NCI-H69 (cell line): ENCODE measurements around the gene KCTD10.

Experiments
- DNase-seq: peaks from one replicate; lab custom pipeline; 2025; lab: John Stamatoyannopoulos, UW

The KCTD10 gene

DNA sequence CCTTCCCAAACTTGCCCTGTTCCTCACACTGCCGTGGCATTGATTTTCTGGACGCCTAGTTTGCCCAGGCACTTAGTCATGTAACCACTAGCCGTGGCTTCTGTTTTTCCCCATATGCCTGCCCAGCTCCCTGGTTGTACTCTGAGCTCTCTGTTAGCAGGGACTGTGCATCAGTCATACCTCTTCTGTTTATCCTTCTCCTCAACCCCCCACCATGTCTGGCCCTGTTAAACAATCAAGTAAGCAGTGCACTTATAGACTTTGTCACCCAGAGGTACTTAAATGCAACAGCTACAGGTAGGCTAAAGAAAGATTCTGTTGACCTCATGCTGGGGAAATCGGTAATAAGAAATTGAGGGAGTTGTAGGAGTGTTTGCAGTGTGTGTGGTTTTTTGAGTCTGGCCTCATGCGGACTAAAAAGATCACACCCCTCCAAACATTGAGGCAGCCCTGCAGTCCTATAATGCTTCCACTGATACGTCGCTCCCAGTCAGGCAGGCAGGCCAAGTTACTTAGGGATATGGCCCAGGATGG is 17.3 kb upstream of the KCTD10 start:
- DNase-seq: no peak

GRCh38 chr12:109493938-109494337 is 16.8 kb upstream of the KCTD10 start:
- no peak for DNase-seq

- no peak for DNase-seq
Observed at GRCh38 chr12:109493090-109493489, 16.0 kb upstream of the KCTD10 start.

GRCh38 chr12:109492371-109492770 is 15.3 kb upstream of the KCTD10 start:
- DNase-seq: no peak

- DNase-seq: no peak
Observed at GRCh38 chr12:109491671-109492070, 14.6 kb upstream of the KCTD10 start.

DNA sequence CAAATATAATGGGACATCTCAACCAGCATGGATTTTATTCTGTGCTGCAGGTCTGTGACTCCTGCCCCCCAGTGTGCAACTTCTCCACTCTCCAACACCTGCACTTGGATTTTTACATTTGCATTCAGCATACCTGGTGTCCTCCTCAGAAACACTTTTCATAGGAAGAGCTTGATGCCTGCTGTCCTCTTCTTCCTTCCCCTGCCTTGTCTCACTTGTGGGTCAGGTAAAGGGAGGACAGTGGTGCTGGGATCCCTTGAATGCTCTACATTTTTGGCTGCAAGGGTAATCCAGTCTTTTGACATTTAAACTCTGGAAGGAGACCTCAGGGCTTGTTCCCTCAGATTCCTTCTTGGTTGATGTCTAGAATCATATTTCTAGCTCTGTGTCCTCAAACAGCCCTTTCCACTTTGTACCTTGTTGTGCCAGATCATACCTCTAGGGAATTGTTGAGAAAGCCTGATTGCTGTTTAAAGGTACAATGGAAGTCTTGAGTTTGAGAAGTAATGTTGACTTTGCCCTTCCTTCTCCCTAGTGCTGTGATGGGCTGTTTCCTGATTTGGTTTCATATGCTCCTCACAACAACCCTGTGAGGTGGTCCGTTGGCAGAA is 13.0 kb upstream of the KCTD10 start:
- DNase-seq: no peak

DNA sequence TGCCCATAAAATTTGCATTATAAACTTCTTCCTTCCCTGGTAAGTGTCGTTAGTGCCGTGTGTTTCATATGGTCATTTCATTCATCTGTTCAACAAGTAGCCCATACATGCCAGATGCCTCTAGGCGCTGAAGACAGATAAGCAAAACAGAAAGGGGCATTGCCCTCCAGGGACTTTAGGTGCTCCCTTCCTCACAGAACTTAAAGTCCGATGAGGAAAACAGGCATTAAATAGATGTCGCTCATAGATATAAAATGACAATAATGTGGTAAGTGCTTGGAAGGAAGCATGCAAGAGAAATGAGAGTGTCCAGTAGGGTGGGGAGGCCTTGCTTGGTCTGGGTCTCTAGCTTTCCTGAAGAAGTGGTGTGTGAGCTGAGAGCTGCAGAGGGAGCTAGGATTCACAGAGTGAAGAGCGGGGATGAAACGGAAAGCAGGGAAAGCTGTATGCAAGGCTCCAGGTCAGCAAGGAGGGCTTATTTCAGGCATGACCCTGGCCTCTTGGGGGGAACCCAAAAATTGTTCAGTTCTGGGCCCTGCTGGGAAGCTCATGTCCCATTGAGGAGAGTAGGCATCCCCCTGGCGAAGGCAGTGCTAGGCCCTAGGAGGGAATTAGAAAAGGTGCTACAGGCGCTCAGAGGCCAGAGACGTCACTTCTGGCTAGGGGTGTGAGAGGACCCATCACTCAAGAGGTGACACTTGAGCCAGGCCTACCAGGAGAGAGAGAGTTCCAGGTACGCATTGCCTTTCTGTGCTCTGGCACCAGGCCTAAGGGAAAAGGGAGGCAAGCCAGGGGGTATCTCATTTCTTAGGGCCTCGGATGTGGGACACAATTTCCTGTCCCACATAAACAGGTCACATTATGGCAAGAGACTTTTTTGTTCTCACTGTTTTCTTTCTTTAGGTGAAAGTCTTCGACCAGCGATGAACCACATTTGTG is 12.2 kb upstream of the KCTD10 start:
- DNase-seq: no peak

GRCh38 chr12:109488051-109488665 is 11.1 kb upstream of the KCTD10 start:
- DNase-seq: no peak

- DNase-seq: no peak
Observed at GRCh38 chr12:109487181-109488050, 10.3 kb upstream of the KCTD10 start.

GRCh38 chr12:109485201-109485600 is 8.1 kb upstream of the KCTD10 start:
- no peak for DNase-seq

- no peak for DNase-seq
Observed at GRCh38 chr12:109483346-109483745, 6.2 kb upstream of the KCTD10 start.

DNA sequence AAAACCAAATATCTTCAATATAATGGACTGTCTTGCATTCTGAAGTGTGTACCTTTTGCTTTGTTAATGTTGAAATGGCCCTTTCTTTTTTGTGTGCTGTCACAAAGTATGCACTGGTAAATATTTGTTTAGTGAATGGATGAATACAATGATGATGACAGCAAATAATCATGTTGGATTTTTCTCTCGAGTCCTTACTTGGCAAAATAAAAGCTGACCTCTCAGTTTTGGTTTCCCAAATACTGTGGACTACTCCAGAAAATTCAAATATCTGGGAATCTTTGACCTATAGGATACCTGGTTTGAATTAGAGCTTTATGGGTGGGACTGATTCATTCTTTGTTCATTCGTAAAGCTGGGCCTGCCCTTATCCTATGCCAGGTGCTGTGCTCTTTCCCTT is 5.8 kb upstream of the KCTD10 start:
- peak; percentile 18 for DNase-seq

- DNase-seq: no peak
Observed at GRCh38 chr12:109482491-109482890, 5.4 kb upstream of the KCTD10 start.

DNA sequence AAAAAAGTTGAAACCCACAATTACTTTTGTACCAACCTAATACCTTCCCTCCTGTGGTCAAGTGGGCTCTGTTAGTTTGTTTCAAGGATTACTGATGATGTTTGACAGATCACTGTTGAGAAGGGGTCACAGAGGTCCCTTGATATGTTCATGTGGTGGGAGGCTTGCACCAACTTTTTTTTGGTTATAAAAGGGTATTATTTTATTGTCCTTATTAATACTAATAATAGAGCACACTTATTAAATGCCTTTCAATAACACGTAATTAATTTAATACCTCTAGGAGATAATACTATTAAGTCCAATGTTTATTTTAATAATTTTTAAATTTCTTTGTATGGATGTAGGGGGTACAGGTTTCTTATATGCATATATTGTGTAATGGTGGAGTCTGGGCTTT is 4.8 kb upstream of the KCTD10 start:
- DNase-seq: no peak

- DNase-seq: no peak
Observed at GRCh38 chr12:109480356-109480755, 3.3 kb upstream of the KCTD10 start.

DNA sequence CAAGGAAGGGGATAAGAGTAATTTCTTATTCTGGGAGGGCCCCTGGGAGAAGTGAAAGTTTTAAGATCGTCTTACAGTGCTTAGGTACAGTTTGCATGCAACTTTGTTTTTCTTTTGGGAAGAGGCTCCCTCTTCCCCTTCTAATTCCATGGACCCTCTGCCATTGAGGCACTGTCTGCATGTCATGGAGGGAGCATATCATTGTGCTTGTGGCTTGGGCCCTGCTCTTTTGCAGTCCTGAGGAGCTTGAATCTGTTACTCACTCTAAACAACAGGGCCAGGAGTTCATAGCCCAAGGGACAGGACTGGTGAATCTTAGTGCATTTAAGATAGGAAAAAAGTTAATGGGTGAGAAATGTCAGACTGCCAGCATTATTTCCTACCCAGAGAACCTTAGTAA is 2.7 kb upstream of the KCTD10 start:
- no peak for DNase-seq

DNA sequence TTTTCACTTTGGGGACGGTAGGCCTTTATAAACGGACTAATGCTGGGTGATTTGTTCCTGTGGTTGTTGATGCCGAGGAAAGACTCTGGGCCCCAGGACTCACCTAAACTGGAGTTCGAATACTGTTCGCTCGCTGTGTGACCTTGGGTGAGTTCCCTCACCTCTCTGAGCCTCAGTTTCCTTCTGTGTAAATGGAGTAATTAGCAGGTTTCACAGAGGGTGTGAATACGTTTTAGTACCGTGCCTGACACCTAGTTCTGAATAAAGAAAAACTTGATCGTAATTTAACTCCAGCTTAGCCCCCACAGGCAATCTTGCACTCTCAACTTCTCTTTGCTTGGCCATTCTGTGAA is 839 bp upstream of the KCTD10 start:
- DNase-seq: no peak

DNA sequence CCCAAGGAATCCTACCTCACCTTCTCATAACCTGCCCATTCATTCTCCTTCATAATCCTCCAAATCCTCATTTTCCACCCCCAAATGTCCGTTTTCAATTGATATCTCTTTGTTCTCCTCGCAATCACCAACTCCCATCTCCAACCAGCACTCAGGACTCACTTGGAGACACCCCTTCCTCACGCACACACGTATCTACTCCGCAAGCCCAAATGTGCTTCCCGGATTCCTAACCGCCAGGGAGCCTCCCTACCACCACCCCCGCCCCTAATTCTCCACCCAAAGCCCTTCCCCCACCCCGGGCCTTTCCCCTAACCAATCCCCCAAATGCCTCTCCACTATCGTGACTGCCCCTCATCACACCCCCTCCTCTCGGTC is 304 bp downstream of the KCTD10 start:
- no peak for DNase-seq

DNA sequence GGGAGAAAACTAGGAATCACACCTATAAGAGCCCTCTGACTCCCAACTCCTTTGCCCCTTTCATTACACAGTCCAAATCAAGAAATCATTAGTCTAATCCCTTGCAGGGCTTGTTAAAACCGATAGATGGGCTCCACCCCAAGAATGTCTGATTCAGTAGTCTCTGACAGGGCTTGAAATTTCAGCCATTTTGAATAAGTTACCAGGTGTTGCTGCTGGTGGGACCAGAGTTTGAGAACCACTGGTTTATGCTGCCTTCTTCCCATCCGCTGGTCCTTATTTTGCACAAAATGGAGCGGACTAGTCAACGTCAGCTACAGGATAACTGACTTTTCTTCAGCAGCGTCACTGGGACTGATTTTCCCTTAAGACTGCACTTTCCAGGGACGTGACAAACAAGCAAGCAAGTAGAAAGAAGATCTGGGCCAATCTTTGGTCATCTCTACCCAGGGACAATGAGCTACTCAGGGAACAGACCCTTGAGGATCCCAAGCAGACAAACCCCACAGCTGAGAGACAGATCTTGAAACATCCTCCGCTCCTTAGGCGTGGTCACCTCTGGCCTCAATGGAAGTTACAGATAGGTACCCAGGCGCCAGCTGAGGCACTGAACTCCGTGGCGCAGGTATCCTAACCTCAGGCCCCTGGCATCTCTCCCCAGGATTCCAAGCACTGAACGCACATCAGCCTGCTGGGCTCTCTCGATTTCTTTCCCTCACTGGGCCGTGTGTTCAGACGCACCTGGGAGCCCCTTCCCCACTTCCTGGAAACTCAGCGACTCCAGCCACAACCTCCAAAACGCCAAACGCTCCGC is 900 bp downstream of the KCTD10 start:
- peak; percentile 37 for DNase-seq

DNA sequence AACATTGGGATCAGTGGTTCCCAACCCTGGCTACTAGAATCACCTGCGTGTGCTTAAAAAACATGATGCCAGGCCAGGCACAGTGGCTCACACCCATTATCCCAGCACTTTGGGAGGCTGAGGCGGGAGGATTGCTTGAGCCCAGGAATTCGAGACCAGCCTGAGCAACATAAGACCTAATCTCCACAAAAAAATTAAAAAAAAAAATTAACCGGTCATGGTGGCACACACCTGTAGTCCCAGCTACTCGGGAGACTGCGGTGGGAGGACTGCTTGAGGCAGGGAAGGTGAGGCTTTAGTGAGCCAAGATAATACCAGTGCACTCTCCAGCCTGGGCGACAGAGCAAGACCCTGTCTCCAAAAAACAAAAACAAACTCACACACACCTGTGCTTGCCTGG is 2.0 kb downstream of the KCTD10 start:
- no peak for DNase-seq
